ENCODE data around the gene PPP6R1. TPM values are rescaled to one million over a fixed set of nuclear protein-coding genes. Genes with fewer than 3 reads are reported as not detected.

The PPP6R1 gene
- total and polyA plus RNA-seq, 2 of the 13 experiments (the other 11 are each of a cell fraction or from before 2014, with no cell fraction given) = 25.8 to 54.0 TPM

DNA sequence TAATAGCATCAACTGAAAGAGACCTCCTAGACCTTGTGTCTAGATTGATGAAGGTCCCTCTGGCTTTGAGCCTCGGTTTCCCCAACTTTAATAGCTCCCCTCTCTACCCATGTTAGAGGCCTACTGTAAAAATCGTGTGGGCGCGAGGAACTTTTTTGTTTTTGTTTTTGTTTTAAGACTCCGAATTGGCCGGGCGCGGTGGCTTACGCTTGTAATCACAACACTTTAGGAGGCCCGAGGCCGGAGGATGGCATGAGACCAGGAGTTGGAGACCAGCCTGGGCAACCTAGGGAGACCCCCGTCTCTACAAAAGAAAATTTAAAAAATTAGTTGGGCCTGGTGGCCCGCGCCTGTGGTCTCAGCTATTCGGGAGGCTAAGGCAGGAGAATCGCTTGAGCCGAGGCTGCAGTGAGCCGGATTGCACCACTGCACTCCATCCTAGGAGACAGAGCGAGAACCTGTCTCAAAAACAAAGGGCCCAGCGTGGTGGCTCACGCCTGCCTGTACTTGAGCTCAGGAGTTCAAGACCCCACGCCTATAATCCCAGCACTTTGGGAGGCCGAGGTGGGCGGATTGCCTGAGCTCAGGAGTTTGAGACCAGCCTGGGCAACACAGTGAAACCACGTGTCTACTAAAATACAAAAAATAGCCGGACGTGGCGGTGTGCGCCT lies 858 bp upstream of the PPP6R1 start (continued):
- TF ChIP-seq, protein P1, sequence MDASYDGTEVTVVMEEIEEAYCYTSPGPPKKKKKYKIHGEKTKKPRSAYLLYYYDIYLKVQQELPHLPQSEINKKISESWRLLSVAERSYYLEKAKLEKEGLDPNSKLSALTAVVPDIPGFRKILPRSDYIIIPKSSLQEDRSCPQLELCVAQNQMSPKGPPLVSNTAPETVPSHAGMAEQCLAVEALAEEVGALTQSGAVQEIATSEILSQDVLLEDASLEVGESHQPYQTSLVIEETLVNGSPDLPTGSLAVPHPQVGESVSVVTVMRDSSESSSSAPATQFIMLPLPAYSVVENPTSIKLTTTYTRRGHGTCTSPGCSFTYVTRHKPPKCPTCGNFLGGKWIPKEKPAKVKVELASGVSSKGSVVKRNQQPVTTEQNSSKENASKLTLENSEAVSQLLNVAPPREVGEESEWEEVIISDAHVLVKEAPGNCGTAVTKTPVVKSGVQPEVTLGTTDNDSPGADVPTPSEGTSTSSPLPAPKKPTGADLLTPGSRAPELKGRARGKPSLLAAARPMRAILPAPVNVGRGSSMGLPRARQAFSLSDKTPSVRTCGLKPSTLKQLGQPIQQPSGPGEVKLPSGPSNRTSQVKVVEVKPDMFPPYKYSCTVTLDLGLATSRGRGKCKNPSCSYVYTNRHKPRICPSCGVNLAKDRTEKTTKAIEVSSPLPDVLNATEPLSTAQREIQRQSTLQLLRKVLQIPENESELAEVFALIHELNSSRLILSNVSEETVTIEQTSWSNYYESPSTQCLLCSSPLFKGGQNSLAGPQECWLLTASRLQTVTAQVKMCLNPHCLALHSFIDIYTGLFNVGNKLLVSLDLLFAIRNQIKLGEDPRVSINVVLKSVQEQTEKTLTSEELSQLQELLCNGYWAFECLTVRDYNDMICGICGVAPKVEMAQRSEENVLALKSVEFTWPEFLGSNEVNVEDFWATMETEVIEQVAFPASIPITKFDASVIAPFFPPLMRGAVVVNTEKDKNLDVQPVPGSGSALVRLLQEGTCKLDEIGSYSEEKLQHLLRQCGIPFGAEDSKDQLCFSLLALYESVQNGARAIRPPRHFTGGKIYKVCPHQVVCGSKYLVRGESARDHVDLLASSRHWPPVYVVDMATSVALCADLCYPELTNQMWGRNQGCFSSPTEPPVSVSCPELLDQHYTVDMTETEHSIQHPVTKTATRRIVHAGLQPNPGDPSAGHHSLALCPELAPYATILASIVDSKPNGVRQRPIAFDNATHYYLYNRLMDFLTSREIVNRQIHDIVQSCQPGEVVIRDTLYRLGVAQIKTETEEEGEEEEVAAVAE (CRISPR knock-in tag; IDR thresholded peaks at IDR 0.05; ENCODE audit: borderline replicate concordance) = no peak
- TF ChIP-seq NR2F6 (IDR thresholded peaks at IDR 0.05) = no peak
- no peak for TF ChIP-seq NR2F6 (CRISPR knock-in tag; IDR thresholded peaks at IDR 0.05)
- TF ChIP-seq KDM1A (CRISPR knock-in tag; IDR thresholded peaks at IDR 0.05) = no peak
- no peak for TF ChIP-seq NFE2 (CRISPR knock-in tag; IDR thresholded peaks at IDR 0.05)
- no peak for TF ChIP-seq TGIF2 (CRISPR knock-in tag; IDR thresholded peaks at IDR 0.05)
- no peak for TF ChIP-seq RBM39 (IDR thresholded peaks at IDR 0.05; ENCODE audit: low read depth, low read length, poor library complexity, severe bottlenecking)
- no peak for TF ChIP-seq ZNF335 (CRISPR knock-in tag; IDR thresholded peaks at IDR 0.05)
- no peak for TF ChIP-seq THYN1 (CRISPR knock-in tag; IDR thresholded peaks at IDR 0.05; ENCODE audit: borderline replicate concordance, low read depth)
- no peak for TF ChIP-seq ZC3H13 (CRISPR knock-in tag; IDR thresholded peaks at IDR 0.05)
- no peak for TF ChIP-seq REXO4 (CRISPR knock-in tag; IDR thresholded peaks at IDR 0.05; ENCODE audit: borderline replicate concordance)
- TF ChIP-seq, protein P2, sequence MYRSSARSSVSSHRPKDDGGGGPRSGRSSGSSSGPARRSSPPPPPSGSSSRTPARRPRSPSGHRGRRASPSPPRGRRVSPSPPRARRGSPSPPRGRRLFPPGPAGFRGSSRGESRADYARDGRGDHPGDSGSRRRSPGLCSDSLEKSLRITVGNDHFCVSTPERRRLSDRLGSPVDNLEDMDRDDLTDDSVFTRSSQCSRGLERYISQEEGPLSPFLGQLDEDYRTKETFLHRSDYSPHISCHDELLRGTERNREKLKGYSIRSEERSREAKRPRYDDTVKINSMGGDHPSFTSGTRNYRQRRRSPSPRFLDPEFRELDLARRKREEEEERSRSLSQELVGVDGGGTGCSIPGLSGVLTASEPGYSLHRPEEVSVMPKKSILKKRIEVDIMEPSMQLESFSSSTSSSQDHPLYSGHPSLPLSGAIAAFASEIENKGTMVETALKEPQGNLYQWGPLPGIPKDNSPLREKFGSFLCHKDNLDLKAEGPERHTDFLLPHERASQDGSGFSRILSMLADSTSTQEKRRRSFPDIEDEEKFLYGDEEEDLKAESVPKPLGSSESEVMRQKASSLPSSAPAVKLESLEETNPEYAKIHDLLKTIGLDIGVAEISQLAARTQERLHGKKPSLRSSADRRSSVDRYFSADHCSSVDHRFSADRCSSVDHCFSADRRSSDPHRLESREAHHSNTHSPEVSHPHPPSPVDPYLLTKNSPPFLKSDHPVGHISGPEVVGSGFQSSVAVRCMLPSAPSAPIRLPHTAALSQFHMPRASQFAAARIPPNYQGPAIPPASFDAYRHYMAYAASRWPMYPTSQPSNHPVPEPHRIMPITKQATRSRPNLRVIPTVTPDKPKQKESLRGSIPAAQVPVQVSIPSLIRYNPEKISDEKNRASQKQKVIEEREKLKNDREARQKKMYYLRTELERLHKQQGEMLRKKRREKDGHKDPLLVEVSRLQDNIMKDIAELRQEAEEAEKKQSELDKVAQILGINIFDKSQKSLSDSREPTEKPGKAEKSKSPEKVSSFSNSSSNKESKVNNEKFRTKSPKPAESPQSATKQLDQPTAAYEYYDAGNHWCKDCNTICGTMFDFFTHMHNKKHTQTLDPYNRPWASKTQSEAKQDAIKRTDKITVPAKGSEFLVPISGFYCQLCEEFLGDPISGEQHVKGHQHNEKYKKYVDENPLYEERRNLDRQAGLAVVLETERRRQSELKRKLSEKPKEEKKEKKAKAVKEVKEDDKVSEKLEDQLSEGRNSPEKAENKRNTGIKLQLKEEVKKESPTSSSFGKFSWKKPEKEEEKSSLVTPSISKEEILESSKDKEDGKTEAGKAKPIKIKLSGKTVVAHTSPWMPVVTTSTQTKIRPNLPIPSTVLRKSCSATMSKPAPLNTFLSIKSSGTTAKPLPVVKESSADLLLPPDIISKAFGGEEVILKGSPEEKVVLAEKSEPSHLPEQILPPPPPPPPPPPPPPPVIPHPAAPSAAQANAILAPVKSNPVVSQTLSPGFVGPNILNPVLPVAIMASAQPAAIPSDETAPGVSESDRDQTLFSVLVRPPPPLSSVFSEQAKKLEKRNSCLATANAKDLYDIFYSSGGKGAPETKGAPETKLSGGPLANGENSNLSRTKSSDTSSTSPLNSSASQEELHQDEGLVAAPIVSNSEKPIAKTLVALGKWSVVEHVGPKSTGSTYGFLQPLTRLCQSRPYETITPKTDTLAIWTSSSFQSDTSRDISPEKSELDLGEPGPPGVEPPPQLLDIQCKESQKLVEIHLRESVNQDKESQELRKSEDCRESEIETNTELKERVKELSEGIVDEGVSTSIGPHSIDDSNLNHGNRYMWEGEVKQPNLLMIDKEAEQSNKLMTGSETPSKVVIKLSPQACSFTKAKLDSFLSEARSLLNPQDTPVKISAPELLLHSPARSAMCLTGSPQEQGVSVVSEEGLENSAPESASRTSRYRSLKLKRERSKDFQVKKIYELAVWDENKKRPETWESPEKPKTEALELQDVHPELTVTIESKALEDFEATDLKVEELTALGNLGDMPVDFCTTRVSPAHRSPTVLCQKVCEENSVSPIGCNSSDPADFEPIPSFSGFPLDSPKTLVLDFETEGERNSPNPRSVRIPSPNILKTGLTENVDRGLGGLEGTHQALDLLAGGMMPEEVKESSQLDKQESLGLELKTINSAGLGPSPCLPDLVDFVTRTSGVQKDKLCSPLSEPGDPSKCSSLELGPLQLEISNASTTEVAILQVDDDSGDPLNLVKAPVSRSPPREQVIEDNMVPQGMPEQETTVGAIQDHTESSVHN (CRISPR knock-in tag; IDR thresholded peaks at IDR 0.05) = no peak
- TF ChIP-seq NR2F1 (CRISPR knock-in tag; IDR thresholded peaks at IDR 0.05) = peak in 1 of 2 experiments; percentile 9; a peak in 1 of 4 replicates
- no peak for TF ChIP-seq HOXA3 (CRISPR knock-in tag; IDR thresholded peaks at IDR 0.05)
- TF ChIP-seq ZNF34 (CRISPR knock-in tag; IDR thresholded peaks at IDR 0.05; ENCODE audit: borderline replicate concordance) = no peak
- peak; percentile 0; the same call in 1 of the 2 replicates for TF ChIP-seq ERF (CRISPR knock-in tag; IDR thresholded peaks at IDR 0.05)
- TF ChIP-seq NR2C2 (CRISPR knock-in tag; IDR thresholded peaks at IDR 0.05; ENCODE audit: borderline replicate concordance) = no peak
- TF ChIP-seq PAF1 (CRISPR knock-in tag; IDR thresholded peaks at IDR 0.05) = no peak
